HG02943 (cell line): ENCODE measurements around the gene PCDH15.

Experiments
- ATAC-seq: cut with Tn5 transposase; IDR thresholded peaks from one replicate; pipeline ENCODE4 v1.9.1; 2021; ENCODE audit warnings: mild to moderate bottlenecking, low read depth, moderate library complexity; ENCODE audit not compliant: unreplicated experiment

The PCDH15 gene

DNA sequence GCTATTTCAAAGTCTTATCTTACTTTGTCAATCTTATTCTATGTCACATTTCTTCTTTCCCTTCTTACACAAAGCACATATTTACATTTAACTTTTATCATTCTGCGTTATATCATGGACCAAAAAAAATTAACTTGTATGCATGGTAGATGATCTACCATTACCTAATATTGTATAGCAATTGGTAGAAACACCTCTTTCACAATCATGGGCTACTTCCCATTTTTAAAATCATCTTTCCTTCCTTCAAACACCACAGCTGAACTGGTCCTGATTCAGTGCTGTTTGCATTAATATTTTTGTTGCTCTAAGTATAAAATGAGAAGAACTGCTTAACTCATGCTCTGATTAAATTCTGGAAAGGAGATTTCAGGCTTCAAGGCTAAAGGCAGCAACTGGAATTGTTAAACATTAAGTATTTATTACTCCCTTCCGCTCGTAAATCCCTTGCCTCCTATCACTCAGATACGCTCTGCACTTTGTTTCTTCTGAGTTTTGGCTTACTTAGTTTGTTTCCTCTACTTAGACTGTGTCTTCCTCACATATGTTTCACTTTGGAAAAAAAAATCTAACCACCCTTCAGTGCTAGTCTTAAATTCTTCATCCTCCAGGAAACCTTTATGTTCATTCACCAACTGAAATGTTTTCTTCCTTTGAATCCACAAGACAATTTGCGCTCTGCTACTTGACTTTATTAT, 901.4 kb downstream of the PCDH15 start:
- no peak for ATAC-seq

DNA sequence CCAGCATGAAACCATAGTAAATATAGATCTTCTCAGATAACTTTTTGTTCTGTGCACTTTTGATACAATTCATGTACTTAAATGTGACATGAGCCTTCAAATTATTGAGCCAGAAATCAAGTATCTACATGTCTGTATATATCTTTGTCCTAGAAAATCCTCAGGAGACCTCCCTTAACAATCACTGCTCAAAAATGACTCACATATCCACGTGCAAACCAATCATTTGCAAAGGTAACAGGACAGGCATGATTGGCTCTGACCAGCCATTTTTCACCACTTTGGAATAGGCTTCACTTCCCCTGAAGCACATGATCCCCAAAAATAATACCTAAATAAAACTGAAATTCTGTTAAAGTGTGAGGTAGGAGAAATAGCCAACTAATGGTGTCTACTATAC, 902.5 kb downstream of the PCDH15 start:
- no peak for ATAC-seq

DNA sequence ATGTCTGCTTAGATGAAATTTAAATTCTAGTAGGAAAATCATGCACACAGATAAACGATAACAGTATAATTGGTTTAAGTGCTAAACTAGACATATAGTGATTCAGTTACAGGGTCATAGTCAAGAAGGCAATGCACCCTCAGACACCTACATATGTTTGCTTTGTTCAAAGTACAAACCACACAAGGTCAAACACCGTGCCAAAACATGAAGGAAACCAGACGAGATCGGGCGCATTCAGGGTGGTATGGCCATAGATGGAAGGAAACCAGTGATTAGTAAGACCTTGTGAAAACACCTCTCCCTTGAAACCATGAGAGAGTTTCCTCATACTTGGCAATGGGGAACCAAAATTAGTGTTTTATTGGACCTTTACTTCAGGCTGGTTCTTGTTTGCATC, 906.9 kb downstream of the PCDH15 start:
- no peak for ATAC-seq

DNA sequence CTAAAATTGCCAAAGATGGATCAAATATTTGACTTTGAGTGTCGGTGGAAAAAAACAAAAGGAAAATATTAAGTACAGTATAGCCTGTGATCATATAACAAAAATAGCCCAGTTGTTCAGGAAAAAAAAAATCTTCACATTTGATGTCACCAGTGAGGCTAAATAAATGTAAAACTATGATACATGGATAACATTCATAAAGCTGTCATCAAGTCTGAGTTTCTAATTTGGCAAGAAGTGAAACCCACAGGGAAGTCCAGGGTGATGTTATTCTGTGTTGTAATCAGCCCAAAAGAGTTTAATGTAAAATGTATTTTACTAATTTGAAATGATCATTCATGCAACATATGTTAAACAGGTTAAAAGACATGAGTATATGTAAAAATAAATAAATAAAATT, 908.0 kb downstream of the PCDH15 start:
- no peak for ATAC-seq

DNA sequence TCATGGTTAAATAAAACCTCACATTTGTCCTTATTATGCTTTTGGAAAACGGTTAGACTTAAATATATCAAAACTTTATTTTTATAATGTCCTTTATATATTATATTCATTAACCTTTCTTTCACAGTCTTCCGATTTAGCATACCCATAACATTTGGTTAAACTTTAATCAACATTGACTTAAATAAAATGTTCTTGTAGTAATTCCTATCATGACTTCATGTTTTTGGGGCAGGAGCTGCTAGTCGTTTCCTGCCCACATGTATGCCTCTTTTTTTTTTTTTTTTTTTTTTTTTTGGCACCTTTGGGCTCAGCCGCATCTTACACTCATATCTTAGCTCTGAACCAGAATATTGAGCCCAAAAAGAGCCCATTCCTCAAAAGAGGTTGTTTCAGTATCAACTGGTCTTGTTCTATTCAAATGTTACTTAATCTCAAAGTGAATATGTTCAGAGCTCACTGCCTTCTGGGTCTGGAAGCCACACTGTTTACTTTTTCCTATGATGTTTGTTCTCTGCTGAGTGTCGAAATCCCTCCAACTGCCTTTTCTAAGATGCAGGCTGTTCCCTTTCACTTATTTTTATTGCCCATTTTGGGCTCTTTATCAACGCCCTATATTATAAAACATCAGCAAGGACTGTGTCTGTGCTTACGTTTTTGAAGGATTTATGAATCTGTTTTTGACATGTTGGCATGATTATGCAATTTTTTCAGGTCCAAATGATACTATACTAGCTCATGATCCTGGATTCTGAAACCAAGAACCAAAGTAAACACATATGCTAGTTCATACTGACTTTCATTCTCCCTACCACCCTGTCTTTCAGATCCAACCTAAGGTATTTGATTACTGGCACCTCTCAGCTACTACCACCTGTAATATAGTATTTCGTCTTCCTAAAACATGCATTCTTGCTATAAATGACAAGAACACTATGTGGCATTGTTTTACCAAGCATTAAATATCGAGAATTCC, 914.4 kb downstream of the PCDH15 start:
- ATAC-seq: no peak

DNA sequence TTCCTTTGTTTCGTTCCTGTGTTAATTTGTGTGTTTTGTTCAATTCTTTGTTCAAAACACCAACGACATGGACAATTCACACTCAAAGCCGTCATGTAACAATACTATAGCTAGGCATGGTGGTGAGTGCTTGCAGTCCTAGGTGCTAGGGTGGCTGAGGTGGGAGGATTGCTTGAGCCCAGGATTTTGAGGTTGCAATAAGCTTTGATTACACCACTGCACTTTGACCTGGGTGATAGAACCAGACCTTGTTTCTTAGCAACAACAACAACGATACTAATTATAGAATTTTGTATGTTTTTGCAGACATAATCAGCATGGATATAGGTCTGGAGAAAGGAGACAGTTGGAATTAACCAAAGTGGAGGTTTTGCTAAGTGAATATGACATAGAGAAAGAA, 936.2 kb downstream of the PCDH15 start:
- ATAC-seq: no peak

DNA sequence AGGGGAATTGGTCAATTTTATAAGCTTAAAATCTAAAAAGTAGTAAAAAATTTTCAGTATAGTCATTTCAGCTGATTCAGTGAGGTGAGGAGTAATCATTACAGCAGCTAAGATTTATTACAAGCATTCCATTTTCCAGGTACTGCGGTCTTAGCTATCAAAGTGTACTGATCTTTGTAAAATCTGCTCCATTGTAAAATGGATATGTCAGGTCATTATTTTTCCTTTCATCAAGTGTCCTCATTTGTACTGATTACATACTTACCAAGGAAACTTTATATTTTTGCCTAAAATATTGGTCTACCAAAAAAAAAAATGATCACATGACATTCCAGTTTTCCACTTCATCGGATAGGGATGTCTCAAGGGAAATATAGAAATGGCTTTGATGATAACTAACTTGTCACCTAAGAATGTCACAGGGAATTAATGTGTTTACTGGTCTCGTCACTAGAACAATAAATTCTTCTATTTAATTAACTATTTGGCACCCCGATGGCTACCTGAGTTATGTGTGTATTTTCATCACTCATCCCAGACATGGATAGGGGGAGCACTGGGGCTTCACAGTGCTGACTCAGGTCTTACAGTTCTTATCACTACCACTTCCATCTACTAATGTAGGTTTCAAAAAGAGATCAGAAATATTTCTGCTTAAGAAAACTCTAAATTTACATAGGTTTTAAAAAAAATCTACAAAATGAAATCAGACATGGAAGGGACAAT, 948.4 kb downstream of the PCDH15 start:
- no peak for ATAC-seq

DNA sequence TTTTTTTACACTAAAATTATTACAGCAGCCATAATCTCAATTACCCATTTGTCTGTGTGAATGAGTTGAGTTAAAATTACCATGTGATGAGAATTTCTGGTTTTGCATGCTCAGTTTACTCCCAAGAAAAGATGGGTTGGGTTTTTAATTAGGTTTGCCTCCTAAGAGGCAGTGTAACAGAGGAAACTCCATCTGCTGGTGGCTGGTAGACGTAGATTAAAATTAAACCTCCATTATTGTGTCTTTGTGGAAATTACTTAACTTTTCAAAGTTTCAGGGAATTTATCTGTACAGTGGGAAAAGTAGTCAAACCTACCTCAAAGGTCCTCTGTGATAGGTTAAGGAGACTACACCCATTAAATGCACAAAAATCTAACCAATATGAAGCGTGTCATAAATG, 954.2 kb downstream of the PCDH15 start:
- ATAC-seq: no peak

DNA sequence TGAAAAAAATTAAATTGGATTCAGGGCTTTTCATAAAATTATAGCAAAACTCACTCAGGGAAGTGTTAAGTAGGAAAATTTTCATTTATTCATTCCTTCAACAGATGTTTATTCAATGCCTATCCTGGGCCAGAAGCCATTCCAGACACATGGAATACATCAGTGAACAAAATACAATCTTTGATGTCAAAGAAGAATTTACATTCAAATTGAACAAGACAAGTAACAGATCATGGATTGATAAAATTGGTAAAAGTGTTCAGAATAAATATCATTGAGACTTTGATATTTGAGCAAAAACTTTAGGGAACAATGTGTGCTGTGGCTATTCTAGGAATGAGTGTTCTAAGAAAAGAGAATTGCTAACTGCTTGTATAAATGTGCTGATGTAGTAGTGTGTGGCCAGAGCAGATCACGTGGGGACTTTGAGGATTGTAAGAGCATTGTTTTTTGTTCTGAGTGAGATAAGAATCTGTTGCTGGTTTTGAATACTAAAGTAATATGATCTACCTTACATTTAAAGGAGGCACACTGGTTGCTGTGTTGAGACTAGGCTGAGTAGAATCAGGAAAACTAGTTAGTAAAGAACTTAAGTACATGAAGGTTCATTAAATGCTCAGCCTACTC, 957.2 kb downstream of the PCDH15 start:
- ATAC-seq: no peak

DNA sequence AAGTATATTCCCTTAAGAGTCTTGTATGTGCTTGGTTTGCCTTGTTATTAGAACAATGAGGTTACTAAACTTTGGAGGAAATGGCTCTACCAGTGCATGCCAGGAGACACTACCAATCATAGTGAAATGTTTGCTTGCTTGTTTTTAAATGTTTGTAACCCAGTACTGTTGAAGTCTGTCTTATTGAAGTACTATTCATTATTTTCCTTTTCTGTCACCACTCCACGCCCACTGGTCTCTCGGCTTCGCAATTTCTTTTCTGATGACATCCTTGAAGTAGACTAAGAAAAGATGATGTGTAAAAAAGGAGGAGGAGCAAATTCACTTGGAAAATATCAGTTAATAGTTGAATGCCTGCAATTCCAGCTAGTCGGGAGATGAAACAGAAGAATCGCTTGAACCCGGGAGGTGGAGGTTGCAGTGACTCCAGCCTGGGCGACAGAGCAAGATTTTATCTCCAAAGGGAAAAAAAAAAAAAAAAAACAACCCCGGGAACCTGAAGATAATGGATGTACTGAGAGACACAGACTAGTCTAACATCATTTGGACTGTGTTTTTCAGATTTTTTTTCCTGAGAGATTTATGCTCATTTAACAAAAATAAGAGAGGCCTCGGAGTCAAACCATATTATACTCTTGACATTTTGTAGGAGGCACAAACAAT, 959.4 kb downstream of the PCDH15 start:
- no peak for ATAC-seq

DNA sequence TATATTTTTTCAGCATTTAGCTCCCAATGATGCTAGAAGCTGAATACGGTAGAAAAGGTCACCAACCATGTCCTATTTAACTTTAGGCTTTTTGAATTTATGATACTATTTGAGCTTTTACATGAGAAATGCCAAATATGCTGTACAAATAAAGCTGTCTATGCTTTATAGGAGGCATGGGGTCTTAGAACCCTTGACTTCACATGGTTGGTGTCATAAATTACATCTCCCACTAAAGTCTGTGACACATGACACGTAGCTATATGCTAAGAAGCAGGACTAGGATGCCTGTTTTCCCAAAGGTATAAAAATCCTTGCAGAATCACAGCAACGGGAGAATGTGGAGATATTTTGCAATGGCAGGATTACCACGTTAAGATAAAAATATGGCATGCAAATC, 960.4 kb downstream of the PCDH15 start:
- no peak for ATAC-seq

DNA sequence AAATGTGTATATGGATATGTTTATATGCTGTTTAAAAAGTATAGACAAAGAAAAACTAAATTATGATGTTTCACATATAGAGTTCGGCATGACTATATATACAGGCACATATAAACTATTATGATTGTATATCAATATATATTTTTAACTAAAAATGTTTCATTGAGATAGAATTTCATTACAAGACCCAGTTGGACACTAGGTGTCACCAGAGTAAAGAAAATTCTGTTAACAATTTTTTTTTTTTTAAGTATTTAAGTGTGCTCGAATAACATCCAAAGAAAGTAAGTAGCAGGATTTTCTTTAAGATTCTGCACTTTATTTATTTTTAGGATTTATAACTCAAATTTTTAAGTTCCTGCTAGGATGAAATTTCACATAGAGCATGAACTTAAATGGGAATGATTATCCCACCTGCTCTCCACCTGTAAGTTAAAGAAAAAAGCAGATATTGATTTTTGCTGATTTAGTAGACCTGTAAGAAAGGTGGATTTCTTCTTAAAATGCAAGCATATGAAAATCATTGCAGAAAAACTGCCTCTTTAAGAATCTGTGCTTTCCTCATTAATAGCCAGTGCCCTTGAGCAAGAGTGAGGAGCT, 961.5 kb downstream of the PCDH15 start:
- ATAC-seq: no peak

DNA sequence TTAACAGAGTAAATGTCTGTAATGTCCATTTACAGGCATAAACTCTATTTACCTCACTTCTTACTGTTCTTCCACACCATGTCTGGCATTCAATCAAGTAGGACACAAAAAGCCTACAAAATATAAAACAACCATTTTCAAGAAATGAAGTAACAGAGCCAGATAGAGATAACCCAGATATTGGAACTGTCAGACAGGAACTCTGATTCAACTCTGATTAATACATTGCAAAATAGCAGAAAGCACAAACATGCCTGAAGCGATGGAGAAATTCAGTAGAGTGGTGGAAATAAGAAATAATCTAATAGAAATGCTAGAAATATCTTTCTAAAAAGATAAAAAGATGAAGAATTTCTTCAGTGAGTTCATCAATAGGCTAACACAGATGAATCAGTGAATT, 964.4 kb downstream of the PCDH15 start:
- no peak for ATAC-seq

DNA sequence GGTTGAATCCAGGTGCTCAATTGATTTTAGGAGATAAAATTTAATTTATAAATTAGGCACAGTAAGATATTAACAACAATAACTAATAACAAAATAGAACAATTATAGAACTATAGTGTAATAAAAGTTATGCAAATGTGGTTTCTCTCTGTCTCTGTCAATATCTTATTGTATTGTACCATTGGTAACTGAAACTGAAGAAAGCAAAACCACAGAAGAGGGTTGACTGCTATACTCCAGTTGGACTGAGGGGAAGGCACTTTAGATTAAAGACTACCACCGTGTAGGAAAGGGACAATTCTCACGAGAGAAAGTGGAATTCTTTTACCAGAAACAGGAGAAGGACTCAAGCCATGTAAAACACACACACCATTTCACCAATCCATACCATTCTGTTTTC, 967.1 kb downstream of the PCDH15 start:
- ATAC-seq: no peak

DNA sequence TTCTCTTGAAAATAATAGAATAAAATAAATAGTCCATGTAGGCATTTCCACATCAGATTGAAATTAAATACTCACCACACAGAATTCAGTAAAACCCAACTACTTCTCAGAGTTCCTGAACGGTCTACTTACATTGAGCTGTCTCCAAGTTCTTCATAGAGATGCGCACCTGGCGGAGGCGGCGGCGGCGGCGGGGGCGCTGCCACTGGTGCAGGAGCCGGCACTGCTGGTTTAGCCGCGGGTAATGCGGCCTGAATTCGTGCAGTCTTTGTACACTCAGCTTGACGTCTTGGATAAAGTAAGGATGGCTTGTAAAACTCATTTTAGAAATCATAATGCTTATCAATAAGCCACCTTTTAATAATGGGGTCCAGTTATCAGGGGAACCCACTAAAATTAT, 973.8 kb downstream of the PCDH15 start:
- no peak for ATAC-seq

DNA sequence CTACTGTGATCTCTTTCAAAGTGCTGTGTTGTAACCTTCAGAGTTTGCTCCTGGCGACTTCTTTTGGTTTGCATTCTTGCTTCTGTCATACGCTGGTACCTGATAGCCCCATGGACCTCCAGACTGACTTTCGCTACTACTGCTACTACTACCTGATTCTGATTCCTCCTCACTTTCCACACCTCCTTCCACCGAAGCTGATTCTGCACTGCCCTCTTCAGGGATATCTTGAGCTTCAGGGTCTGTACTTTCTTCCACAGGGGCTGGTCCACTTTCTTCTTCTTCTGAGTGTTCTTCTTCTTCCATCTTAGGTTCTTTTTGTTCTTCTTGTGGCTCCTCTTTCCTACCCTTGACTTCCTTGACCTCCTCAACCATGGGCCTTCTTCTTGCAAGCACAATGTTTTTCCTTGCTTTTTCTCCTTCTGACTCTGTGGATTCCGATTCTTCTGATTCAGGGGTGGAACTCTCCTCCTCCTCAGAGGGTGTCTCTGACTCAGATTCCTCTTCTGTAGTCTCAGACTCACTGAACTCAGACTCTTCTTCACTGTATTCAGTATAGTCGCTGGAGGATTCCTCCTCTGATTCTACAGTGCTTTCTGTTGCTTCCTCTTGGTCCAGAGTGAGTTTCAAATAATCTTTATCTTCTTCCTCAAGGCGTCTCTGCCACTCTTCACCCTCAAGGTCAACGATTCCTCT, 992.2 kb downstream of the PCDH15 start:
- ATAC-seq: no peak

DNA sequence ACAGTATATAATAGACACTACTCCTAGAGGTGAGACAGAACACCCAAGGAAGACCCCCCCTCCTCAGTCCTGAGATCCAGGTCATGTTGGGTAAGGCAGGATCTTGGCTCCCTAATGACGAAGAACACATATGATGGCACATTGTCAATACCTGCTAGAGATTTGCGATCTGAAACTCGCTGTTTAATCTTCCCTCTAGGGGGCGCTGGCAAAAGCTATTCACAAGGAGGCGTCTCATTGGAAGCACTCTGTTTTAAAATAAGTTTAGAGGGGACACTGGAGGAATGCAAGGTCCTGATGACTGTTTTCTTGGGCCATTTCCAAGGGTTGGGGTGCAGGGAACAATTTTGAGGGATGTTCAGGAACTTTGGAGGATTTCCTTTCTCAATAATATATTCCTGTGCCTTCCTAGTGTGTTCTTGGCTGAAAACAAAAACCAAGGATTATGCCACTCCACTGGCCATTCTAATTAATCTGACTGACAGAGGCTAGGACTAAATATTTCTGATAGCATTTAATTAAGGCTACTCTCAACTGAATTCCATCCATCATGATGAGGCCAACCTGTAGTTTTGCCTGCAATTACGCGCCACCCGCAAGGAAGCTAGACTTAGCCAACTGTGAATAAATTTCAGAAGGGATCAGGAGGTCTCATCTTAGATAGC, 1014.7 kb downstream of the PCDH15 start:
- no peak for ATAC-seq

DNA sequence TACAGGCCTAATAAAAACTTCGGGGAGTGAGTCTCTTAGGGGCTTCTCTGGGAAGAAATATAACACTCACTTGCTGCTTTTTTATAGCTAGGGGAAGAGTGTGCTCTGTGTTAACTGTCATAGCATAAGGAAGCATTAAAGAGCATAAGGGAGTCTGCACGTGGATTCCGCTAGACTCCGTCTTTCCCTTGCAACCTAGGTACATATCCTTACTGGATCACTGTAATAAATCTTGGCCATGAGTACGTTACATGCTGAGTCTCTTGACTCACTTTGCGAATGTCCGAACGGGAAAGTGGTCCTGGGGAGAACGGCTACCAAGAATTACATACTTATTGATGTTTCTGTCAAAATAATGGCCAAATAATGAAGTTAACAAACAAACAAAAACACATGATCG, 1029.3 kb downstream of the PCDH15 start:
- no peak for ATAC-seq

DNA sequence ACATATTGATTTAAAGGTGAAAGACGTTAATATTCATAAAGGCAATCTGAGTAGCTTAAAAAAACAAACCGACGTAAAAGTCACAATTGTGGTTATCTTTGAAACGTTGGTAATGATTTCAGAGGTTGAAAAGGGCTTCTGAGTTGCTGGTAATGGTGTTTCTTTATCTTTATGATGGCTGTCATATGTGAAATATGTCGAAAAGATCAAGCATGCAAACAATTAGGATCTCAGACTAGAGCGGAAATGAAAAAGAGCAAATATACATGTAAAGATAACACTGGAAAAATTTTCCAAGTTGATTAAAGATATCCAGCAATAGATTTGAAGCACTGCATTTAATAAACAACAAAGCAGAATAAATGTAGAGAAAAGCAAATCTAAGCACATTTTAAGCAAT, 1030.1 kb downstream of the PCDH15 start:
- no peak for ATAC-seq
